HG02588 (cell line): ENCODE results near the gene SCTR.
A peak's percentile ranks its signal among the peaks of the same experiment; 100 is the strongest.

Experiments used
- ATAC-seq: cut with Tn5 transposase; IDR thresholded peaks from one replicate; pipeline ENCODE4 v1.9.1; 2021; ENCODE audit warnings: mild to moderate bottlenecking, moderate library complexity; ENCODE audit not compliant: unreplicated experiment

The SCTR gene

GRCh38 chr2:119523383-119523951, 816 bp downstream of the SCTR start:
- ATAC-seq: no peak

- ATAC-seq: no peak
These were observed 1.6 kb downstream of the SCTR start for GRCh38 chr2:119522671-119523070.

- ATAC-seq: no peak
These were observed 2.7 kb downstream of the SCTR start for GRCh38 chr2:119521433-119522050.

DNA sequence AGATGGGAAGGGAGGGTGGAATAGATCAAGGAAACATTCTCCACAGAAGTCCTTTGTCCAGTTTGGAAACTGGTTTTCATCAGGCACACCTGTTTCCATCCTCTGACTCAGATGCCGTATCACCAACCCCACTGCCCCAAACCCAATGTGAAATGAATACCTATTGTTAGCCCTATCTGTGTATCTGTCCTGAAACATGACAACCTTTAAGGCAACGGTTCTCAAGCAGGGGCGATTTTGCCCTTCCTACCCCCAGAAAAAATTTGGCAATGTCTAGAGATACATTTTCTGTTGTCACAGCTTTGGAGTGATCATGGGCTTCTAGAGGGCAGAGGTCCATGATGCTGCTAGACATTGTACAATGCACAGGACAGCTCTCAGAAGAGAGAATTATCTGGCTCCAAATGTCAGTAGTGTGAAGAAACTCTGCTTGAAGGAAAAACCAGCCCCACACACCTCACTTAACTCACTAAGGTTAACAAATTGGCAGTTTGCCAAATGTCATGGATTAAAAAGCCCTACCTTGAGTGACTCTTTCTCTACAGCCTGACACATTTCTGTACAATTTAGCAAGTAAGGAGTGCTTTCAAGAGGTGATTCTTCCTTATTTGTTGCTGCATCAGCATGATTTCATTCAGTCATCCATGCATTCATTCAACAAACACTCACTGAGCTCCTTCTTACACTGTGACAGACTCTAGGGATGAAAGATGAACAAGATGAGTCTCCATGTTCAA, 3.4 kb downstream of the SCTR start:
- ATAC-seq: no peak

- ATAC-seq: no peak
These were observed 5.2 kb downstream of the SCTR start for GRCh38 chr2:119519057-119519408.

- no peak for ATAC-seq
These were observed 5.8 kb downstream of the SCTR start for GRCh38 chr2:119518401-119519056.

DNA sequence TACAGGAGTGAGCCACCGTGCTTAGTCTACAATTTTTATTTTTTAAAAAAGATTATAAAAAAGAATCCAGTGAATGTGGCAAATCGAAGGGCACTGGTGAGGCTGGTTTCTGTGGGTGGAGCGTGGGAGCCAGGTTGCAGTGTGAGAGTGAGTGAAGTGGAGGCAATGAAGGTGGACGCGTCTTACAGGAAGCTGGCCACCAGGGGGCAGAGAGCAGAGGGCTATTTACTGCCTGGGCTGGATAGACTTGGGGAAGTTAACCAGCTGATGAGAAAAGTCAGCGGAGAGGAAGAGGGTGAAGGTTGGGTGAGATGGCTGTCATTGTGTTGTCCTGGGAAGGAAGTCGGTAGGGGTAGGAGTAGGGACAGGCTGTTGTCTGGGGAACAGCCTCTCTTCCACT, 6.8 kb downstream of the SCTR start:
- peak; percentile 92 for ATAC-seq

- no peak for ATAC-seq
These were observed 8.2 kb downstream of the SCTR start for GRCh38 chr2:119516121-119516520.

DNA sequence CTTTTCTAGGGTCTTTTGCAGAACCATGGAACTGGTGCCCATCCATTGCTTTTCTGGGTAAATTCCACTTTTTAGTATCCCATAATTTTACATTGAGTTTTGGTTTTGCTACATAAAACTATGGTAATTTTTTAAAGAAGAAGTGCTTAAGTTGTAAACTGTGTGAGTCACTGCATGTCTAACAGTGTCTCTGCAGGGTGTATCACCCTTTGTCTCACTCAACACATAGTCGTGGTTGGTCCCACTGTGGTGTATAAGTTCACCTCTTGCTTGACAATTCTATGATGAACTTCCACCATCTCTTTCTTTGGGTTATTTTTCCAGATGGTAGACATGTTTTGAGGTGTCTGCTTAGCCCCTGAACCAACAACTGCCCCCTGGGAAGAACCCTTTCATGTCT, 10.5 kb downstream of the SCTR start:
- ATAC-seq: no peak

GRCh38 chr2:119512946-119513345, 11.3 kb downstream of the SCTR start:
- ATAC-seq: no peak

DNA sequence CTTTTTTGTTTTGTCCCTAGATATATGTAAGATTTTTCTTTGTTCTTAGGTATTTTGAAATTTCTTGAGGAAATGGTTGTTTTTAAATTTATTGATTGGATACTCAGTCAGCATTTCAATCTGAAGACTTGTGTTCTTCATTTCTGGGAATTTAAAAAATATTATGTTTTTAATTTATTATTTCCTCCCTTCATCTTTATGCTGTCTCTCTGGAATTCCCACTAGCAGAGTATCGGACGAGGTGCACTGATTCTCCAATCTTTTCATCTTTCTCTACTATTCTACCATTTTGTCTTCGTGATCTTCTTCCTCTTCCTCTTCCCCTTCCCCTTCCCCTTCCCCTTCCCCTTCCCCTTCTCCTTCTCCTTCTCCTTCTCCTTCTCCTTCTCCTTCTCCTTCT, 12.3 kb downstream of the SCTR start:
- ATAC-seq: no peak

GRCh38 chr2:119508756-119509155, 15.5 kb downstream of the SCTR start:
- no peak for ATAC-seq

GRCh38 chr2:119496682-119497081, 27.6 kb downstream of the SCTR start:
- ATAC-seq: no peak

- ATAC-seq: no peak
These were observed 28.3 kb downstream of the SCTR start for GRCh38 chr2:119495948-119496347.

DNA sequence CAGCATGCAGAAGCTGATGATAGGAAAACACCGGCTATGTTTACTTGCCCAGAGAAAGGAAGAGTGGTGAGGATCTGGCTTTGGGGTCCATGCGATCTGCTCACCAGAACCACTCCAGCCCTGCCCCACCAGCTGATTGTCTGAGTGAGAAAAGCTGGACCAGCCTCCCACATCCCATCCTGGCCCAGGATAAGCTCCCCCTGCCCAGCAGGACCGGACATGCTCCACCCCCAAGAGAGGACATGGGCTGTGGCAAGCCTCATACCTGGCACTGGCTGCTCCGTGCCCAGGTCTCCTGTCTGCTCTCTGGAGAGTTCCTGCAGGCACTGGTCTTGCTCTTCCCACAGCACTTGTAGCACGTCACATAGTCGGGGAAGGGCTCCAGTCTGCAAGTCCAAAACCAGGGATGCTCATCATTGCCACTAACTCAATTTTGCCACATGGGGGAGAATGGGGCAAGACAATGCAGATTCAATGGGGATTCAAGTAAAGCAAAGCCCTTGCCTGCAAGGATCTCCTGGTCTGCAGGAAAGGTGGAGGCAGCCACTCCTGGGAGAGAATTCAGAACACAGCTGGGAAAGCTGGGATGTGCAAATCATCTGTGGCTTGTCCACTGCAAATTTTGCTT, 30.0 kb downstream of the SCTR start:
- ATAC-seq: no peak

DNA sequence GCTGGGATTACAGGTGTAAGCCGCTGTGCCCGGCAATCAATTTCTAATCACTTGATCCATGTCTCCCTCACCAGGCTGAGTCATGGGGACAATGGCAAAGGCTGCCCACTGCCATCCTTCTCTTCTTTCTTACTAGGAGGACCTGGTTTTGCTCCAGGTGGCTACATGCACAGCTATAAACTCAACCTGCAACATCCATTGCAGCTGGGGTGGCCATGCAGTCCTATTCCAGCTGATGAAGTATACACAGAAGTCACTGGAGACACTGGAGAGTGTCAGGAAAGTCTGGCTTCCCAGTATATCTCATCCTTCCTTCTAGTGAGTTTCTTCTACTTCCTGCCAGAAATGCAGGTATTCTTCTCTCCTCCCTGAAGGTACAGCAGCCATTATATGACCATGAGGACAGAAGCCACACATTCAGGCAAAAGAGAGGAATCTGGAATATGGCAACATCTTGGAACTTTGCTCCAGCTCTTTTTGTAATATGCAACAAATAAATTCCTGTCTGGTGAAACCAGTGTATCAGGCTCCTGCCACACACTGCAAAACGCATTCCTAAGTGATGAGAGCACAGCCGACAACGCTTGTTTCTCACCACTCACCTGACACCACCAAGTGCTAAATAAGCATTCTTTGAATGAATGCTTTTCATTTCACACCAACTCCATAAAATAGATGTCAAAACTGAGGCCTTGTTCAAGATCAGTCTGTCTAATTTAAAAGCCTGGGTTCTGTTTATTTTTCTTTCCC, 32.3 kb downstream of the SCTR start:
- ATAC-seq: no peak

DNA sequence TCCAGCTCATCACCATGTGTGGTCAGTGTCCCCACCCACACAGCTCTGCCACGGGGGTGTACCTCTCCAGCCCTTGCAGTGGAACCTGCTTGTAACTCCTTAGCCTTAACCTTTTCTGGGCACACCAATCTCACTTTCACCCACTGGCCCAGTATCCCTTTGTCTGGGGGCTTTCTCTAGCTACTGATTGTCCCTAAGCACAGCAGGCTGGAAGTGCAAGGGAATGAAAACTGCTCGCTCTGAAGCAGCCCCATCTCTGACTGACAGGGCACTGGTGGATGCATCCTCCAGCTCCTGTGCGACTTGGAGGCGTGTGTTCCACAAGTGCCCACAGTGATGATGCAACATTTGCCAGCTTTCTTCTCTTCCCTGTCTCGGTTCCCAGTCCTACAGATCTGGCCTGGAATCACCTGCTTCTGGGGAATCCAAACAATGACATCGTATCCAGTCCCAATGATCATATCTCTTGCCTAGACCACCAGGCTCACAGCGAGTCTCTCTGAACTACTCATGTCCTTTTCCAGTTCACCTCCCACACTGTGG, 33.6 kb downstream of the SCTR start:
- no peak for ATAC-seq

DNA sequence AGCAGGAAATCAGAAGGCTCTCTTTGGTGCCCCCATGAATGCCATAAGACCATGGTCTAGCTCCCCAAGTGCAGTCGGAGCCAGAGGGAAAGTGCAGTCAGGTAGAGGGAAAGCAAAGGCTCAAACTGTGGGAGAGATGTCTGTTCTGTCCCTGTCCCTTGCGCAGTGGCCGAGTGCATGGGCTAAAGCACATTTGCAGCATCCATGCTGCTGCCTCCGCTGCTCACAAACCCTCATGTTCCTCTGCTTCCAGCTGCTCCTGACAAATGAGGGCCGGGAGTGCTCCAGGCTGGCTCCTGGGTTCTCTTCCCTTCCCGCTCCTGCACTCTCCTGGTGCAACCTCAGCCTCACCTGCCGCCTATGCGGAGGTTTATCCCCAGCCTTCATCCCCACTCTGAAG, 34.2 kb downstream of the SCTR start:
- ATAC-seq: no peak

DNA sequence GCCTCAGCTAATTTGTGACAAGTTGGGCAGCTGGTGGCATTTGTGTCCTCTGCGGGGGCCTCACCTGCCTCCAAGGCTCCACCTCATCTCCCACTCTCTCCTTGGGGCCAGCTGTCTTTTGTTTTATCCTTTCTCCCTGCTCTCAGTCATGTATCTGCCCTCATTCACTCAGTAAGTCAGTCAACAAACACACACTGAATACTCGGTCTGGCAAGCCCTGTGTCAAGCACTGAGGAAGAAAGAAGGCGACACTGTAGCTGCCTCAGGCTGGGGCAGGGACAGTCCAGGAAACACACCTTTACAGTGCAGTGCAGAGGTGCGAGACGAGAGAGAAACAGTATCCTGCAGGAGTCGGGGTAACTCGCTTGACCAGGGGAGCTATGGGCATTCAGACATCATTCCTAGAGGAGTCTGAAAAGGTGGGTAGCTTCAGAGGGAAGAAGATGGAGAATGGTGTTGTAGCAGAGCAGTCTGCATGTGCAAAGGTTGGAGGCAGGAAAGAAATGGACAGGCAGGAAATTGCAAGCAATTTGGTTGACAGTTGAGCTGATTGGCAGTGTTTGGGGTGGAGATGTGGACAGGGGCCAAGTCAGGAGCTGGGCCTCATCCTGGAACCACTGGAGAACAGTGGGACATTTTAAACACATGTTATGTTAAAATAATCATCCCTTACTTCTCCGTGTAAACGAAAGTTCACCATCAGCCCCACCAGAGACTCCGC, 34.9 kb downstream of the SCTR start:
- no peak for ATAC-seq
